Mammary epithelial cell (primary cell): ENCODE results near the gene TXNRD1.

Source experiments
- EZH2 ChIP-seq: IDR thresholded peaks from 2 replicates; pipeline ENCODE4 v1.6.1; 2012; ENCODE audit warnings: low read length, inconsistent platforms, borderline replicate concordance
- TF ChIP-seq, protein P1 (sequence below), 2 donors: IDR thresholded peaks in 1 of 2; conservative IDR thresholded peaks in 1 of 2; 2 replicates each; pipeline ENCODE4 v1.5.1; 2011 to 2012; ENCODE audit warnings: inconsistent platforms in 2 of 2, low read length in 2 of 2, mild to moderate bottlenecking in 2 of 2, control low read depth in 1 of 2, low read depth in 1 of 2; ENCODE audit not compliant: insufficient read depth in 1 of 2; ENCODE audit errors: extremely low read depth in 1 of 2

DNA sequence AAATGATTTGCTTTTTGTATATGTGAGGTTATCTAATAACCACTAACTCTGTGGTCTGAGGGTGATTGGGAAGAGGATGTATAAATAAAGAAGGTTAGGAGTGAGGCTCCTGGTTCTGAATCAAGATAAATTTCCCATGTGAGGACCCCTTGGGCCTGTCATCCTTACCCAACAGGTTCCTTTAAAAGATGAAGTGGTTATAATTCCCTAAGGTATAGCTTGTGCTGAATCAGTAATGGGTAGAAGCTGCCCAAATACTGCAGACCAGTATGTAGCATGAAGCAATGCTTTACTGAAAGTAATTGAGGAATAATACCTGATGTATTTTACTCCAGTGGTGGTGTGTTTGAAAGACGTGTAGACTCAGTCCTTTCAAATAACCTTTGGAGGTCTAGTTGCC lies 96.6 kb downstream of the TXNRD1 start:
- TF ChIP-seq, protein P1, sequence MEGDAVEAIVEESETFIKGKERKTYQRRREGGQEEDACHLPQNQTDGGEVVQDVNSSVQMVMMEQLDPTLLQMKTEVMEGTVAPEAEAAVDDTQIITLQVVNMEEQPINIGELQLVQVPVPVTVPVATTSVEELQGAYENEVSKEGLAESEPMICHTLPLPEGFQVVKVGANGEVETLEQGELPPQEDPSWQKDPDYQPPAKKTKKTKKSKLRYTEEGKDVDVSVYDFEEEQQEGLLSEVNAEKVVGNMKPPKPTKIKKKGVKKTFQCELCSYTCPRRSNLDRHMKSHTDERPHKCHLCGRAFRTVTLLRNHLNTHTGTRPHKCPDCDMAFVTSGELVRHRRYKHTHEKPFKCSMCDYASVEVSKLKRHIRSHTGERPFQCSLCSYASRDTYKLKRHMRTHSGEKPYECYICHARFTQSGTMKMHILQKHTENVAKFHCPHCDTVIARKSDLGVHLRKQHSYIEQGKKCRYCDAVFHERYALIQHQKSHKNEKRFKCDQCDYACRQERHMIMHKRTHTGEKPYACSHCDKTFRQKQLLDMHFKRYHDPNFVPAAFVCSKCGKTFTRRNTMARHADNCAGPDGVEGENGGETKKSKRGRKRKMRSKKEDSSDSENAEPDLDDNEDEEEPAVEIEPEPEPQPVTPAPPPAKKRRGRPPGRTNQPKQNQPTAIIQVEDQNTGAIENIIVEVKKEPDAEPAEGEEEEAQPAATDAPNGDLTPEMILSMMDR (conservative IDR thresholded peaks at IDR 0.05 in 1 of 2, IDR thresholded peaks at IDR 0.05 in 1 of 2; ENCODE audit: extremely low read depth in 1 of 2, insufficient read depth in 1 of 2, low read depth in 1 of 2, low read length in 2 of 2), result no peak
- no peak for TF ChIP-seq EZH2
